IPS DF 4.7 (cell line): Measurements from ENCODE around the gene TGFB2.

Experiments used
- DNase-seq: peaks from one replicate; pipeline ENCODE4 v3.0.0-alpha.2; 2013; ENCODE audit warnings: low spot score; ENCODE audit errors: extremely low read depth

Gene TGFB2

GRCh38 chr1:218481116-218481775 is 136.1 kb downstream of the TGFB2 start:
- DNase-seq, result no peak

- DNase-seq, result no peak
Measured at GRCh38 chr1:218482683-218483082, 137.5 kb downstream of the TGFB2 start.

GRCh38 chr1:218485241-218485928 is 140.2 kb downstream of the TGFB2 start:
- DNase-seq, result no peak

DNA sequence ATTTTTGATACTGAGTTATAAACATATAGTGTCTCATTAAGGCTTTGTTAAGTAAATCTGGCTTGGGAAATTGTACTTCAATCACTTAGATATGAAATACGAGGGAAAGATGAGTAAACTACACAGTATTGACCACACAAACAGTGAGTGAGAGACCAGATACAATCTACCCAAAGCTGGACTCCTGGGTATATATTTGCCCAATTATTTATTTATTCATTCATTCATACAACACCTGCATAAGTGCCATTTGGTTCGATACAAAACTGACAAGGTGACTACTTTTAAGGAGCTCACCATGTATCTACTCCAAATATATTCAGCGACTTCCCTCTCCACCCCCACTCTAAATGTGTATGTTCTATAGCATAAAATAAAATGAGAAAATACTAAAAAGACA is 143.4 kb downstream of the TGFB2 start:
- DNase-seq, result no peak

GRCh38 chr1:218488986-218489385 is 143.8 kb downstream of the TGFB2 start:
- DNase-seq, result no peak

GRCh38 chr1:218490406-218490922 is 145.3 kb downstream of the TGFB2 start:
- DNase-seq, result no peak

GRCh38 chr1:218492874-218493273 is 147.7 kb downstream of the TGFB2 start:
- no peak for DNase-seq

DNA sequence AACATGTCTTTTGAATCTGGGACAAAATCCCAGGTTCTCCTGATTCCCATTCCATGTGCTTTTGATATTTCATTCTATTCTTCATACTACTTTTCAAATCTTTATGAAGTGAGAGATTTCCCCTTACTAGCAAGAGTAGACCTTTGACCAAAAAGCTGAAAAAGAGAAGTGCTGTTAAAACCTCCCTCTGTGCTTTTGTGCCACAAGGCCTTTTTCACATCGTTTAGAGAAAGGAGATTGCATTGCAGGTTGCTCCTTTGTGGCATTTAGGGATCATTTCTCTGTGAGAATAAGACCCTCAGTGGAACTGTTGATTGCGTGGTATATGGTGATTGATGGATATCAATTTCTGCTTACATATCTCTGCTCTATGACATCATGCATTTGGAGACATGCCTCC is 148.8 kb downstream of the TGFB2 start:
- no peak for DNase-seq
